Stimulated activated CD4-positive, alpha-beta T cell treated with anti-CD3 and anti-CD28 coated beads, Interleukin-1b, Interleukin-23, amount 100 ng/mL, for 1 hour (primary cell): ENCODE results near the gene CHD3.
"Not testable (repeated sequence)": the region's sequence is repeated elsewhere in the genome, so short reads cannot be mapped to it uniquely, and the experiment has no call there.

Source experiments
- DNase-seq, 2 donors: peaks; one replicate each; pipeline ENCODE4 v3.0.0-alpha.2; 2020; ENCODE audit warnings: low read depth in 2 of 2

The CHD3 gene

DNA sequence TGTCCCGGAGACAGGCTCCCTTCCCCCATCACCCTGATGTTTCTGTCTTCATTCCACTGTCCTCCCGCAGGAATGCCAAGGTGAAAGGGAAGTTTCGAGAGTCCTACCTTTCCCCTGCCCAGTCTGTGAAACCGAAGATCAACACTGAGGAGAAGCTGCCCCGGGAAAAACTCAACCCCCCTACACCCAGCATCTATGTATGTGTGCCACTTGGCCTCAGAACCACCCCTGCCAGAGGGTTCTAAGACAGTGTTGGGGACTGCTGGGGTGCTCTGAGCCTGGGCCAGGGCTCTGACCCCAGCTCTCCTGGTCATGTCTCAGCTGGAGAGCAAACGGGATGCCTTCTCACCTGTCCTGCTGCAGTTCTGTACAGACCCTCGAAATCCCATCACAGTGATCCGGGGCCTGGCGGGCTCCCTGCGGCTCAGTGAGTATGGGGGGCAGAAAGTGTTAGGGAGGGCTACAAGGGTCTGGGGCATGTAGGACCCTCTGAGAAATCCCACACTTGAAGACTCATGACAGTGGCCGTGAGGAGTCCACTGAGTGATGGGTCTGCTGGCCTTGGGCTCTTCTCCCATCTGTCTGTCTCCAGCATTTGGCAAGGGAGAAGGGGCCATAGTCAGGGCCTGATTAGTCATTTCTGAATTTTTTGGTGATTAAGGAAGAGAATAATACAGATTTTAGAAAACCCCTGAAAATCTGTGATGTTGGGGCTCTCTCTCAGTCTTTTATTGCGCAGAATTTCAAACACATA, 38.7 kb upstream of the CHD3 start:
- DNase-seq = no peak

DNA sequence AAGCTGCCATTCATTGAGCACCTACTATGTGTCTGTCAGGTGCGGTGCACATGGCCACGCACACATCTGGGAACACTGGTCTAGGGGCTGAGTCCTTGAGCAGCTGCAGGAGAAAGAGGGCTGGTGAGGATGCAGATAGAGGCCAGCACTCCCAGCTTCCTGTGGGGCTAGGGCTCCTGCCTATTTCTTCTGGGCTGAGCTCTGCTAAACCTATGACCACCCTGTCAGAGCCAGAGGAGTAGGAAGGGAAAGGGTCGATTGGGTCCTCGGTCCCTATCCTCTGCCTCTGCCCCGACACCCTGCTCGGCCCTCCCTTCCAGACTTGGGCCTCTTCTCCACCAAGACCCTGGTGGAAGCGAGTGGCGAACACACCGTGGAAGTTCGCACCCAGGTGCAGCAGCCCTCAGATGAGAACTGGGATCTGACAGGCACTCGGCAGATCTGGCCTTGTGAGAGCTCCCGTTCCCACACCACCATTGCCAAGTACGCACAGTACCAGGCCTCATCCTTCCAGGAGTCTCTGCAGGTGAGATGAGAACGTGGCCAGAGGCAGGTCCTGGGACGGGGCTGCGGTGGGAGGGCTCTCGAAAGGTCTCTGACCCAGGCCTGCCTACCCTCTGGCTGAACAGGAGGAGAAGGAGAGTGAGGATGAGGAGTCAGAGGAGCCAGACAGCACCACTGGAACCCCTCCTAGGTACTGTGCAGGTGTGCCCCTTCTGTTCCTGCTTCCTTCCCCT, 37.7 kb upstream of the CHD3 start:
- no peak for DNase-seq

DNA sequence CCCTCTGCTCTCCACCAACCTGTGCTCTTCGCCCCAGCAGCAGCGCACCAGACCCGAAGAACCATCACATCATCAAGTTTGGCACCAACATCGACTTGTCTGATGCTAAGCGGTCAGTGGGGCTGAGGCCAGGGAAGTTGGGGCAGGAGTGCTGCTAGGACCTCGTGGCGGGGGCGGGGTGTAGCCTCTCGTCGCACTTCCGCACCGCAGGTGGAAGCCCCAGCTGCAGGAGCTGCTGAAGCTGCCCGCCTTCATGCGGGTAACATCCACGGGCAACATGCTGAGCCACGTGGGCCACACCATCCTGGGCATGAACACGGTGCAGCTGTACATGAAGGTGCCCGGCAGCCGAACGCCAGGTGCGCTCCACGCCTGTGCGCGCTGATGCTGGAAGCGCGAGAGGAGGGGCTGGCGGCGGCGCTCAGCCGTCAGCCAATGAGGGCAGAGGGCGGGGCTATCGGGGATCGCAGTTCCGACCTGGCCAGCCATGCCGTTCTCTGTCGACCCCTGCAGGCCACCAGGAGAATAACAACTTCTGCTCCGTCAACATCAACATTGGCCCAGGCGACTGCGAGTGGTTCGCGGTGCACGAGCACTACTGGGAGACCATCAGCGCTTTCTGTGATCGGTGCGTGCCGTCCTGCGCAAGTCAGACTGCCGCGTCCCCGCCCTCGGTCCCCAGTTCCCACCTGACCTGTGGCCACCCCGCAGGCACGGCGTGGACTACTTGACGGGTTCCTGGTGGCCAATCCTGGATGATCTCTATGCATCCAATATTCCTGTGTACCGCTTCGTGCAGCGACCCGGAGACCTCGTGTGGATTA, 36.9 kb upstream of the CHD3 start:
- peak; percentile 83 to 89 for DNase-seq

GRCh38 chr17:7852262-7852670, 36.3 kb upstream of the CHD3 start:
- DNase-seq = no peak

DNA sequence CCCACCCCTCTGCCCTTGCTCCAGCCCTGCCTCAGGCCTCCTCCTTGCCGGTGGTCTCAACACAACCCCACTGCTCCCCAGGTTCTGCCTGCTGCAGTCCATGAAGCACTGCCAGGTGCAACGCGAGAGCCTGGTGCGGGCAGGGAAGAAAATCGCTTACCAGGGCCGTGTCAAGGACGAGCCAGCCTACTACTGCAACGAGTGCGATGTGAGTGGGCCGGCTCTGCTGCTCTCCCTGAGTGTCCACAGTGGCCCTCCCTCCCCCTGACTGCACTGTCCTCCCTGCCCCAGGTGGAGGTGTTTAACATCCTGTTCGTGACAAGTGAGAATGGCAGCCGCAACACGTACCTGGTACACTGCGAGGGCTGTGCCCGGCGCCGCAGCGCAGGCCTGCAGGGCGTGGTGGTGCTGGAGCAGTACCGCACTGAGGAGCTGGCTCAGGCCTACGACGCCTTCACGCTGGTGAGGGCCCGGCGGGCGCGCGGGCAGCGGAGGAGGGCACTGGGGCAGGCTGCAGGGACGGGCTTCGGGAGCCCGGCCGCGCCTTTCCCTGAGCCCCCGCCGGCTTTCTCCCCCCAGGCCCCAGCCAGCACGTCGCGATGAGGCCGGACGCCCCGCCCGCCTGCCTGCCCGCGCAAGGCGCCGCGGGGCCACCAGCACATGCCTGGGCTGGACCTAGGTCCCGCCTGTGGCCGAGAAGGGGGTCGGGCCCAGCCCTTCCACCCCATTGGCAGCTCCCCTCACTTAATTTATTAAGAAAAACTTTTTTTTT, 35.5 kb upstream of the CHD3 start:
- DNase-seq = no peak

DNA sequence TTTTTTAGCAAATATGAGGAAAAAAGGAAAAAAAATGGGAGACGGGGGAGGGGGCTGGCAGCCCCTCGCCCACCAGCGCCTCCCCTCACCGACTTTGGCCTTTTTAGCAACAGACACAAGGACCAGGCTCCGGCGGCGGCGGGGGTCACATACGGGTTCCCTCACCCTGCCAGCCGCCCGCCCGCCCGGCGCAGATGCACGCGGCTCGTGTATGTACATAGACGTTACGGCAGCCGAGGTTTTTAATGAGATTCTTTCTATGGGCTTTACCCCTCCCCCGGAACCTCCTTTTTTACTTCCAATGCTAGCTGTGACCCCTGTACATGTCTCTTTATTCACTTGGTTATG, 34.9 kb upstream of the CHD3 start:
- DNase-seq = no peak

DNA sequence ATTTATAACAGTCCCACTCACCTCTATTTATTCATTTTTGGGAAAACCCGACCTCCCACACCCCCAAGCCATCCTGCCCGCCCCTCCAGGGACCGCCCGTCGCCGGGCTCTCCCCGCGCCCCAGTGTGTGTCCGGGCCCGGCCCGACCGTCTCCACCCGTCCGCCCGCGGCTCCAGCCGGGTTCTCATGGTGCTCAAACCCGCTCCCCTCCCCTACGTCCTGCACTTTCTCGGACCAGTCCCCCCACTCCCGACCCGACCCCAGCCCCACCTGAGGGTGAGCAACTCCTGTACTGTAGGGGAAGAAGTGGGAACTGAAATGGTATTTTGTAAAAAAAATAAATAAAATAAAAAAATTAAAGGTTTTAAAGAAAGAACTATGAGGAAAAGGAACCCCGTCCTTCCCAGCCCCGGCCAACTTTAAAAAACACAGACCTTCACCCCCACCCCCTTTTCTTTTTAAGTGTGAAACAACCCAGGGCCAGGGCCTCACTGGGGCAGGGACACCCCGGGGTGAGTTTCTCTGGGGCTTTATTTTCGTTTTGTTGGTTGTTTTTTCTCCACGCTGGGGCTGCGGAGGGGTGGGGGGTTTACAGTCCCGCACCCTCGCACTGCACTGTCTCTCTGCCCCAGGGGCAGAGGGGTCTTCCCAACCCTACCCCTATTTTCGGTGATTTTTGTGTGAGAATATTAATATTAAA, 34.4 kb upstream of the CHD3 start:
- no peak for DNase-seq

- DNase-seq = no peak
Measured at GRCh38 chr17:7854851-7855659, 33.5 kb upstream of the CHD3 start, which contains the start of gene TMEM88. Gene TMEM88, plus strand, starts transcription at chr17:7855066. Its CDS starts 9 bp downstream, at chr17:7855075.

- DNase-seq = no peak
Measured at GRCh38 chr17:7855660-7856010, 33.0 kb upstream of the CHD3 start.

DNA sequence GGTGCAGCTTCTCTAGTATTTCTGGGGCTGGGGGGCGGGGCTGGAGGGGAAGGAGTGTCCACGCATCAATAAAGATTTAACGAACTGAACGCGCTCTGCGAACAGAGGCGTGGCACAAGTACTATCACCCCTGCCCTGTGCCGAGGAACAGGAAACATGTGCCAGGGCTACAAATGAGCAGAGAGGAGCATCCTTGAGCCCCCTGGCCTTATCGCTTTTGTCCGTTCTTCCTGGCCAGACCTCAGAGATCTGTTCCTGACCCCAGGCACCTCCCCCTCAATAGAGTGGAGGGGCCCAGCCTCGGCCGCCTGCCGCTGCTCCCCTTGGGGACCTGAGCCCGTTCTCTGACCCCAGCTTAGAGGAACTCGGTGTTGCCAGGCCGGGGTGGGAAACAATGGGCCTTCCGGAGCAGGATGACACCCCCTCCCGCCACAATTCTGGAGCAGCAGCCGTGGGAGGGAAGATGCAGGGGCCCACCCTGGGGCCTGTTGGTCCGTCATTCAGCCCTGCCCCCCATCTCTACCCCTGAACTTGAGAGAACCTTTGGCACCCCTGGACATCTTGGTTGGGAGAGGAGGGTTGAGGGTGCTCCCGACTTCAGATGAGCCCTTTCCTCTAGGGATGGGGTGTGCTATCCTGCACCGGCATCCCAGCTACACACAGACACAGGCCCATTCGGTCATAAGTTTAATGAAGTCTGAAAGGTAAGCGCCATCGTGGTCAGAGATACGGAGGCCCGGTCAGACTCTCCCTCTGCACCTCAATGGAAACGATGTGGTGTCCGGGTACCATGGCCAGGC, 32.4 kb upstream of the CHD3 start:
- no peak for DNase-seq

DNA sequence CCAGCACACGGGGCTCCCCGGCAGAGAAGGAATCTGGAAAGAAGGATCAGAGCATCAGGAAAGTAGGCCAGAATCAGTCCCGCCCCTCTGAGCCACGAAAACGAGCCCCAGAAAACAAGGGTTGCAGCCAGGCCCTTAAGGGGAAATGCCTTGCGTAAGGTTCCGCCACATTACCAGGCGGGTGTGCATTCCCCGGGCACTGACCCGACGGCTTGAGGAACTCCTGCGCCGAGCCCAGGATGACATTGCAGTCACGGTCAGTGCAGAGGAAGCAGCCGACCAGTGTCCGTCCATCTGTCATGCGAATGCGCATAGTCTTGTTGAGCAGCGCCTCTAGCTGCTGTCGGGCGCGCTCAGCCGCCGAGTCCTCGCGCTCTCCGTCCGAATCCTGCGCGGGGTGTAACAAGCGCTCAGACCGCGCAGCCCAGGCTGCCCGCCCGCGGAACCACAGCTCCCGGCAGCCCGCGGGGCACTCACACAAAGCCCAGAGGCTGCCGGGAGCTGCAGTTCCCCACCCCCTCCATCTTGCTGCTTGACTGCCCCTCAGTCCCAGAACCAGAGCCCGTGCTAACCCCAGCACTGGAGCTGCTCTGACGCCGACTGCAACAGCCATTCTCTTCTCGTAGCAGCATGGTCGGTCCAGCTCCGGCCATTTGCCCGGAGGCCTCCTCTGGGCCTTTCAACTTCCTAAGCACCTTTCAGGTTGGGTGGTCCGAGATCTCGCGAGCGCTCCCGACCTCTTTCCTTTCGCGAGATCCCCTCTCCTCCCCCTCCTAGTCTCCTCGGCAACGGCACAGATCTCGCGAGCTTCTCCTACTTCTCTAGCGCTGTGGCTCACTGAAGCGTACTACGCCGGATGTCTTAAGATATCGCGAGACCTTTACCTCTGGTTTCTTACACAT, 31.5 kb upstream of the CHD3 start, which contains the start of gene NAA38:
Gene NAA38 (minus strand): TSS at position 749 of the 902 bp plus-strand sequence. CDS start 96 bp downstream, at position 653.
- peak; percentile 75 to 87 for DNase-seq

GRCh38 chr17:7857713-7858521, 30.7 kb upstream of the CHD3 start, which contains the start of gene CYB5D1:
Gene CYB5D1, plus strand, starts transcription at chr17:7858003. Its CDS starts 132 bp downstream, at chr17:7858135.
- DNase-seq = peak; percentile 69 to 79

- no peak for DNase-seq
Measured at GRCh38 chr17:7858522-7858810, 30.1 kb upstream of the CHD3 start.

DNA sequence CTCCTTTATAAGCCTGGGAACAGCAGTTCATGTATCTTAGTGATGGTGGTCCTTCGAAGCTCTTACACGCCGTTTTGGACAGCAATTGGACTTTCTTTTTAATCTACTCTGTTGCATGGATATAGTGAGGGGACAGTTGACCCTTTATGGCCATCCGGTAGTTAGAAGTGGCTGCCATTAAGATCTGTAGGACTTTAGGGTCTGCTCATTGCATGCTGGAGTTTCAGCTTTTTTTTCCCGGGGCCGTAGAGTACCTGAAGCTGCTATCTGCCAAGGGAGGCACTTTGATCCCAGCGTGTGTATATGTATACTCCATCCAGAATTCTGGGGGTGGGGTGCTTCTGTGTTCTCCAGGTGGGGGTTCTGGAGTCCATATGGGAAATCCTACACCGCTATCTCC, 29.6 kb upstream of the CHD3 start:
- no peak for DNase-seq

- no peak for DNase-seq
Measured at GRCh38 chr17:7862692-7863437, 25.7 kb upstream of the CHD3 start.

- DNase-seq = not testable (repeated sequence)
Measured at GRCh38 chr17:7864384-7864783, 24.2 kb upstream of the CHD3 start.
